Upper lobe of left lung (tissue), 6 donors: Measurements from ENCODE around the gene ERFL. TPM values are rescaled to one million over a fixed set of nuclear protein-coding genes. Genes with fewer than 3 reads are reported as not detected.

ENCODE experiments used
- ATAC-seq, 2 donors: fragments of 200-7000 bp; cut with Tn5 transposase; one replicate each; pipeline ENCODE4 v1.9.1; 2022; ENCODE audit warnings: mild to moderate bottlenecking in 2 of 2, moderate library complexity in 2 of 2; ENCODE audit not compliant: low FRiP score in 2 of 2
- DNase-seq, 2 donors: peaks; one replicate each; pipeline ENCODE4 v3.0.0-alpha.2; 2019 to 2020
- H3K27ac ChIP-seq, 4 donors: fragments of 200-600 bp; sonication (generic); one replicate each; pipeline ENCODE4 v1.5.1; 2016 to 2019
- H3K27me3 ChIP-seq, 4 donors: fragments of 200-600 bp; sonication (generic); one replicate each; pipeline ENCODE4 v1.5.1; 2017 to 2019
- H3K36me3 ChIP-seq, 4 donors: fragments of 200-600 bp; sonication (generic); one replicate each; pipeline ENCODE4 v1.5.1; 2016 to 2019
- H3K4me1 ChIP-seq, 4 donors: fragments of 200-600 bp; sonication (generic); one replicate each; pipeline ENCODE4 v1.5.1; 2018 to 2019
- H3K4me3 ChIP-seq, 4 donors: fragments of 200-600 bp; sonication (generic); one replicate each; pipeline ENCODE4 v1.5.1; 2017 to 2019; ENCODE audit warnings: mild to moderate bottlenecking in 2 of 4, moderate library complexity in 1 of 4
- H3K9me3 ChIP-seq, 4 donors: fragments of 200-600 bp; sonication (generic); one replicate each; pipeline ENCODE4 v1.5.1; 2018 to 2019
- EP300 ChIP-seq, 4 donors: sonication (generic); formaldehyde crosslinking; IDR thresholded peaks; one replicate each; pipeline ENCODE4 v1.5.1; 2017; ENCODE audit warnings: antibody characterized with exemption in 4 of 4, control low read depth in 2 of 4
- POLR2A ChIP-seq, 4 donors: fragments of 450-650 bp; IDR thresholded peaks; one replicate each; pipeline ENCODE4 v1.5.1; 2016 to 2017; ENCODE audit warnings: antibody characterized with exemption in 4 of 4, mild to moderate bottlenecking in 2 of 4
- POLR2AphosphoS5 ChIP-seq, 2 donors: sonication (generic); formaldehyde crosslinking; IDR thresholded peaks; one replicate each; pipeline ENCODE4 v1.5.1; 2017; ENCODE audit warnings: antibody characterized with exemption in 2 of 2
- WGBS, 2 donors: methylation state at CpG; one replicate each; pipeline ENCODE4 v1.1.5; 2017 to 2018; 5-methylcytosine and 5-hydroxymethylcytosine counted together
- total RNA-seq, 6 donors: library from RNA; depleted of rRNA in 4 of 6; stranded (reverse); fragments of >200 nt in 4 of 6; gene quantifications; one replicate each; pipeline versions ENCODE4 v1.1.0 to v1.2.1, GENCODE V29; 2016 to 2021
- TF ChIP-seq, protein P1 (sequence below), 6 experiments: fragments of 450-650 bp in 4 of 6; fragments of 200-600 bp in 2 of 6; sonication (generic) in 2 of 6; IDR thresholded peaks; one replicate each; pipeline ENCODE4 v1.5.1; 2016 to 2019; ENCODE audit warnings: antibody characterized with exemption in 6 of 6
- donor health status: DM: no; HTN: no; CAD: no; lungs with moderate emphysema.
- donor health status: DM: no; HTN: yes; CAD: no; lungs with severe emphysema.

ERFL gene
- total RNA-seq, 6 donors from 2014 or later, result 0.20 to 6.3 (median 0.49) TPM; not detected in 1

DNA sequence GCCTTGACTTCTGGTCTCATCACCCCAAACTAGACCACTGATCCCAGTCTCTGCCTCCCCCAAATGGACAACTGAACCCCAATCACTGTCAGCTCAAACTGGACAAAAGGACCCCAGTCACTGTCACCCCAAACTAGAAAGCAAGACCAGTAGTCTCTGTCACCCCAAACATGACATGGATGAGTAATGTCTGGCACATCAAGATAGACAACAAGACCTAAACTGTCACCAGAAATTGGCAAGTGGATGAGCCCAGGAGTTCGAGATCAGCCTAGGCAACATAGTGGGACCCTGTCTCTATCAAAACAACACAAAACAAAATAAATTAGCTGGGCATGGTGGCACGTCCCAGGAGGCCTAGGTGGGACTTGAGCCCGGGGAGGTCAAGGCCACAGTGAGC is 18.8 kb upstream of the ERFL start:
- H3K9me3 ChIP-seq, result no peaks in the 10 kb centered on the region
- ATAC-seq, result no peak
- DNase-seq, result no peak
- no peak overlapping the region for H3K4me3 ChIP-seq
- H3K27me3 ChIP-seq, result no peaks in the 10 kb centered on the region
- 86 to 98% methylated on average over 3 of the region's 3 CpGs for WGBS, 2 donors
- no peaks in the 10 kb centered on the region for H3K36me3 ChIP-seq
- H3K27ac ChIP-seq, result no peak overlapping the region
- TF ChIP-seq POLR2AphosphoS5 (IDR thresholded peaks at IDR 0.05), result no peak
- TF ChIP-seq, protein P1, sequence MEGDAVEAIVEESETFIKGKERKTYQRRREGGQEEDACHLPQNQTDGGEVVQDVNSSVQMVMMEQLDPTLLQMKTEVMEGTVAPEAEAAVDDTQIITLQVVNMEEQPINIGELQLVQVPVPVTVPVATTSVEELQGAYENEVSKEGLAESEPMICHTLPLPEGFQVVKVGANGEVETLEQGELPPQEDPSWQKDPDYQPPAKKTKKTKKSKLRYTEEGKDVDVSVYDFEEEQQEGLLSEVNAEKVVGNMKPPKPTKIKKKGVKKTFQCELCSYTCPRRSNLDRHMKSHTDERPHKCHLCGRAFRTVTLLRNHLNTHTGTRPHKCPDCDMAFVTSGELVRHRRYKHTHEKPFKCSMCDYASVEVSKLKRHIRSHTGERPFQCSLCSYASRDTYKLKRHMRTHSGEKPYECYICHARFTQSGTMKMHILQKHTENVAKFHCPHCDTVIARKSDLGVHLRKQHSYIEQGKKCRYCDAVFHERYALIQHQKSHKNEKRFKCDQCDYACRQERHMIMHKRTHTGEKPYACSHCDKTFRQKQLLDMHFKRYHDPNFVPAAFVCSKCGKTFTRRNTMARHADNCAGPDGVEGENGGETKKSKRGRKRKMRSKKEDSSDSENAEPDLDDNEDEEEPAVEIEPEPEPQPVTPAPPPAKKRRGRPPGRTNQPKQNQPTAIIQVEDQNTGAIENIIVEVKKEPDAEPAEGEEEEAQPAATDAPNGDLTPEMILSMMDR (IDR thresholded peaks at IDR 0.05), result no peak
- TF ChIP-seq EP300 (IDR thresholded peaks at IDR 0.05), result no peak
- TF ChIP-seq POLR2A (IDR thresholded peaks at IDR 0.05), result no peak
- no peaks in the 10 kb centered on the region for H3K4me1 ChIP-seq

DNA sequence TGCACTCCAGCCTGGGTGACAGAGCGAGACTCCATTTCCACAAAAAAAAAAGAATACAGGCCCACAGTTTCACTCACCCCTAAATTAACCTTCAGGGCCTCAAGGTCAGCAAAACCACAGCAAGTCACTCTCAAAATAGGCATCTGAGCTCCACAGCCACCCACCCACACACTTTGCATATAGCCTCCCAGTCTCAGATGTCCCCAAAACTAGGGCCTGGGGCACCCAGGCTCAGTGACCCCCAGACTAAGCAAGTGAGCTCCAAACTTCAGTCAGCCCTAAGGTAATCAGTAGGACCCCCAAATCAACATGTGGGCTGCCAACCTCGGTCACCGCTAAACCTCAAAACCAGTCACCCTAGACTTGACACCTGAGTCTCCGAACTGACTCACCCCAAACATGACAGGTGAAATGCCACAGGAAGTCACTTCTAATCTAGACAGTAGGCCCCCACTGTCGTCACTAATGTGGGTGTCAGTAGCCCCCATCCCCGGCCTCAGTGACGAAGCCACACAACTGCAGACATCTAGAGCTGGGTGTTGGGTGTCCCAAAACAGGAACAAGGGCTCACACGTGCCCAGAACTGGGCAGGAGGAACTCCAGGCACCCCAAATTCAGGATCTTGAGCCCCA is 17.0 kb upstream of the ERFL start:
- no peak overlapping the region for H3K27ac ChIP-seq
- H3K4me1 ChIP-seq, result peaks cover 1 to 10% (median 9%) of the 10 kb centered on the region in 4 donors
- no peaks in the 10 kb centered on the region for H3K9me3 ChIP-seq
- no peaks in the 10 kb centered on the region for H3K36me3 ChIP-seq
- ATAC-seq, result peak; percentile 15 to 18
- no peak overlapping the region for H3K4me3 ChIP-seq
- peak in 1 of 2 donors; percentile 61 for DNase-seq
- 50 to 66% methylated on average over 7 to 8 of the region's 8 CpGs for WGBS, 2 donors
- TF ChIP-seq POLR2A (IDR thresholded peaks at IDR 0.05) (no peak), POLR2AphosphoS5 (IDR thresholded peaks at IDR 0.05) (peak in 1 of 2 donors; percentile 40)
- peaks cover 0 to 12% (median 7%) of the 10 kb centered on the region in 4 donors for H3K27me3 ChIP-seq

DNA sequence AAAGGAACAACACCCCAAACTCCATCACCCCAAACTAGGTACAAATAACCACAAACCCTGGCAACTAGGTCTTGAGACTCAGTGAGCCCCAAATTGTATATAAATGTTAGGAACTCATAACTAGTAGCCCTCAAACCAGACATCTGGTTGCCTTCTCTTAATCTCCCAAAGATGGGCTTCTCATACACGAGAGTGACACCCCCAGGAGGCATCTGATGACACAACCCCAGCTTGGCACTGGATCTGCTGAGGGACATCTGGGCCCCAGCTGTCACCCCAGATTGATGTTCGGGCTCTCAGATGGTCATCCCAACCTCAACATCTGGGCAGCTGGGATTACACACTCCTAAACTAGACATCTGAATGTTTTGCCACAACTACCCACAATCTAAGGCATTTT is 16.1 kb upstream of the ERFL start:
- TF ChIP-seq, protein P1 (IDR thresholded peaks at IDR 0.05), result no peak
- TF ChIP-seq EP300 (IDR thresholded peaks at IDR 0.05) (no peak), POLR2A (IDR thresholded peaks at IDR 0.05) (no peak), POLR2AphosphoS5 (IDR thresholded peaks at IDR 0.05) (no peak)
- ATAC-seq (no peak), DNase-seq (no peak)
- Histone ChIP-seq H3K27ac (peak overlapping the region in 1 of 4 donors; percentile 21), H3K9me3 (no peaks in the 10 kb centered on the region), H3K4me1 (peaks cover 6 to 16% (median 16%) of the 10 kb centered on the region in 4 donors), H3K4me3 (no peak overlapping the region), H3K36me3 (no peaks in the 10 kb centered on the region), H3K27me3 (peaks cover 0 to 18% (median 11%) of the 10 kb centered on the region in 4 donors)
- WGBS, 2 donors, result 42 to 64% methylated on average over 2 of the region's 2 CpGs

DNA sequence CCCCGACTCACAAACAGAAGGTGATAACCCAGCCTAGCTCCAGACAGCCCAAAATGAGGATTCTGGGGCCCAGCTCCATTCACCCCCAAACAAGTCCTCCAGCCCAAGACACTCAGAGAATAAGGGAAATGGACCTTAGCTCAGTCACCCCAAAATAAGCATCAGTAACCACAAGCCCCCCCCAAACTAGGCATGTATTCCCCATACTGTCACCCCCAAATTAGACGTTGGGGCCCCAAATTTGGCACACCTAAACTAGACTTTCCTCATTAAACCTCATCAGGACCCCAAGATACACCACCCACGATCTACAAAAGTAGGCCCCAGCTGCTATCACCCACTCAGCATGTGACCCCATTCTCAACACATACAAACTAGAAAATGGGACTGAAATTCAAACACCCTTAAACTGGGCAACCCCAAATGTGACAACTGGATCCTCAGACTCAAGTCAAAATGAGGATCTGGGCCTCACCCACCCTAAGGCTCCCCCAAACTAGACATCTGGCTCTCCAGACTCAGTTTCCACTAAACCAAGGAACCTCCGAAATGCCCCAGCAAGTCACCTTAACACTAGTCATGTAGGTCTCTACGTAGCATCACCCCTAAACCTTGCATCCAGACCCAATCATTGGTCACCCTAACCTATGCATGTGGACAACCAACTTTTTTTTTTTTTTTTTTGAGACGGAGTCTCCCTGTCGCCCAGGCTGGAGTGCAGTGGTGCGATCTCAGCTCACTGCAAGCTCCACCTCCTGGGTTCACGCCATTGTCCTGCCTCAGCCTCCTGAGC is 13.4 kb upstream of the ERFL start:
- DNase-seq (no peak), ATAC-seq (no peak)
- Histone ChIP-seq H3K27ac (no peak overlapping the region), H3K4me1 (peaks cover 6 to 16% (median 16%) of the 10 kb centered on the region in 4 donors), H3K4me3 (no peak overlapping the region), H3K36me3 (no peaks in the 10 kb centered on the region), H3K9me3 (no peaks in the 10 kb centered on the region), H3K27me3 (peaks cover 0 to 18% (median 11%) of the 10 kb centered on the region in 4 donors)
- WGBS, 2 donors, result 84 to 90% methylated on average over 9 of the region's 9 CpGs
- TF ChIP-seq, protein P1 (IDR thresholded peaks at IDR 0.05), result no peak
- no peak for TF ChIP-seq POLR2A (IDR thresholded peaks at IDR 0.05)
- TF ChIP-seq POLR2AphosphoS5 (IDR thresholded peaks at IDR 0.05), result no peak
- TF ChIP-seq EP300 (IDR thresholded peaks at IDR 0.05), result no peak

DNA sequence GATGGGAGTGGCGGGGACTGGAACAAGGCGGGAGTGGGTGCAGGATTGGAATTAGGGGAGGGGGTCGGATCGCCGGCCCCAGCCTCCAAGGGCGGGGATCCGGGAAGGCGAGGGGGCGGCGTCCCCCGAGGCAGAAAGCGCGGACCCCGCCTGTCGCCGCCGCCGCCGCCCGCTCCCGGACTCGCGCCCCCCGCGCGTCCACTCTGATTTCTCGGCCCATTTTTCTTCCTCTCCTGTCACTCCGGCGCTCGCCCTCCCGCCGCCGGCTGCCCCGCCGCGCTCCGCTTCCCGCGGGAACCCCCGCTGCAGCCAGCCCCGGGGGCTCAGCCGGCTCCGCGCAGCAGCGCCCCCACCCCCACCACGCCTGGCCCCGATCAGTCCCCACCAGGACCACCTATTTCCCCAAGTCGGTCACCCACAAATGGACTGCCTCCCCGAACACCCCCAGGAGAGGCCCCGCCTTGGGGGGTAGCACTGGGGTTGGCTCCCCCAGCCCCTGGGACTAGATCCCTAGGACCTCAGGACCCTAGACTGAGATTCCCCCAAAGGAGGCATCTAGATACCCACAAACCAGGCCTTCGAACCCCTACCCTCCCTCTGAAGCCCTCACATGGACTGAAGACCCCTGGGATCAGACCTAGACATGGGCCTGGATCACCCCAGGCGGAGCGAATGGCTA is 12.6 kb upstream of the ERFL start:
- Histone ChIP-seq H3K9me3 (no peaks in the 10 kb centered on the region), H3K4me1 (peaks cover 6 to 16% (median 16%) of the 10 kb centered on the region in 4 donors), H3K4me3 (peak overlapping the region in 3 of 4 donors; percentile 43 to 60 (median 52)), H3K27ac (peak overlapping the region in 2 of 4 donors; percentile 32 to 46), H3K27me3 (peaks cover 0 to 20% (median 12%) of the 10 kb centered on the region in 4 donors), H3K36me3 (no peaks in the 10 kb centered on the region)
- DNase-seq, result peak in 1 of 2 donors; percentile 83
- ATAC-seq, result no peak
- WGBS, 2 donors, result 9 to 15% methylated on average over 35 of the region's 53 CpGs
- TF ChIP-seq EP300 (IDR thresholded peaks at IDR 0.05) (no peak), POLR2AphosphoS5 (IDR thresholded peaks at IDR 0.05) (no peak), POLR2A (IDR thresholded peaks at IDR 0.05) (no peak)
- TF ChIP-seq, protein P1 (IDR thresholded peaks at IDR 0.05), result no peak
